K562 (cell line): Measurements from ENCODE around the gene FAM83D. TPM values are rescaled to one million over a fixed set of nuclear protein-coding genes. Genes with fewer than 3 reads are reported as not detected.
A peak's percentile ranks its signal among the peaks of the same experiment; 100 is the strongest.

Experiments
- ELF1 ChIP-seq: fragments of 200-800 bp; sonication (Bioruptor generic); IDR thresholded peaks from 2 replicates; pipeline ENCODE4 v1.6.1; 2016; ENCODE audit warnings: missing genetic modification characterization, missing compliant biosample characterization
- GABPB1 ChIP-seq: sonication (generic); formaldehyde crosslinking; IDR thresholded peaks from 2 replicates; pipeline ENCODE4 v1.8.0; 2022; ENCODE audit warnings: mild to moderate bottlenecking, missing genetic modification reagents
- MAX ChIP-seq: sonication (generic); formaldehyde crosslinking; IDR thresholded peaks from 2 replicates; pipeline ENCODE4 v1.9.0; 2022; ENCODE audit warnings: mild to moderate bottlenecking, missing genetic modification reagents
- NKRF ChIP-seq: fragments of 450-650 bp; IDR thresholded peaks from 2 replicates; pipeline ENCODE4 v1.6.1; 2016; ENCODE audit warnings: borderline replicate concordance
- NR2C1 ChIP-seq, 2 experiments: fragments of 450-650 bp; IDR thresholded peaks; 2 replicates each; pipeline ENCODE4 v1.6.1; 2017; ENCODE audit warnings: mild to moderate bottlenecking in 2 of 2, antibody characterized with exemption in 1 of 2, inconsistent platforms in 1 of 2, missing compliant biosample characterization in 1 of 2, missing genetic modification characterization in 1 of 2
- THAP7 ChIP-seq: fragments of 250-450 bp; sonication (Bioruptor Pico); IDR thresholded peaks from 2 replicates; pipeline ENCODE4 v1.5.0; 2021
- ZNF398 ChIP-seq: fragments of 250-450 bp; sonication (Bioruptor Pico); IDR thresholded peaks from 2 replicates; pipeline ENCODE4 v1.8.0; 2021; ENCODE audit warnings: moderate library complexity, mild to moderate bottlenecking, inconsistent platforms
- ZNF57 ChIP-seq: fragments of 450-650 bp; formaldehyde crosslinking; IDR thresholded peaks from 2 replicates; pipeline ENCODE4 v1.4.0; 2020; ENCODE audit warnings: mild to moderate bottlenecking, moderate library complexity
- ZNF589 ChIP-seq: fragments of 200-800 bp; sonication (Bioruptor generic); IDR thresholded peaks from 2 replicates; pipeline ENCODE4 v1.6.1; 2016; ENCODE audit warnings: low read depth, missing genetic modification characterization, missing compliant biosample characterization
- ZNF717 ChIP-seq: fragments of 250-450 bp; sonication (Bioruptor Pico); IDR thresholded peaks from 2 replicates; pipeline ENCODE4 v1.5.0; 2021
- ZZZ3 ChIP-seq: fragments of 450-650 bp; IDR thresholded peaks from 2 replicates; pipeline ENCODE4 v1.6.1; 2016; ENCODE audit warnings: antibody characterized with exemption, mild to moderate bottlenecking, moderate library complexity
- polyA plus RNA-seq, 8 experiments: library from polyadenylated mRNA; depleted of rRNA in 4 of 8; stranded (reverse) in 5 of 8; unstranded in 3 of 8; fragments of >200 nt; fragmentation: Nextera tagmentation in 2 of 8; fragmentation: Illumina TruSeq in 1 of 8; extraction: Ambion mirVana in 2 of 8; extraction: Trizol in 1 of 8; gene quantifications; 2 replicates each; pipeline versions ENCODE4 v1.2.1 to v1.2.3, GENCODE V29; 2011 to 2014; ENCODE audit warnings: inconsistent platforms in 1 of 8, missing spikeins in 1 of 8
- total RNA-seq, 7 experiments: library from RNA; depleted of rRNA in 6 of 7; stranded (reverse); fragments of >200 nt in 6 of 7; fragmentation: Illumina TruSeq in 2 of 7; extraction: Trizol in 2 of 7; gene quantifications; 2 replicates each; pipeline versions ENCODE4 v1.2.1 to v1.2.3, GENCODE V29; 2011 to 2021; ENCODE audit warnings: low replicate concordance in 1 of 7

Gene FAM83D
- total and polyA plus RNA-seq, 9 of the 15 experiments (the other 6 are each of a cell fraction or from before 2014, with no cell fraction given): 8.2 to 66.1 (median 43.5) TPM

- TF ChIP-seq THAP7 (CRISPR knock-in tag) (no peak), ELF1 (tag) (no peak), NKRF (no peak; the same call in 1 of the 2 replicates), ZZZ3 (no peak), ZNF589 (no peak), MAX (CRISPR knock-in tag) (peak; percentile 89; the same call in 1 of the 2 replicates), ZNF717 (no peak), GABPB1 (CRISPR knock-in tag) (peak; percentile 25; the same call in 1 of the 2 replicates), NR2C1 (IDR thresholded peaks at IDR 0.05) (peak; percentile 26; the same call in 1 of the 2 replicates), NR2C1 (tag; IDR thresholded peaks at IDR 0.05) (peak; percentile 64), ZNF57 (no peak), ZNF398 (no peak)
Measured at GRCh38 chr20:38889792-38890496, 36.3 kb upstream of the FAM83D start (continued).
